Osteoblast (primary cell): Measurements from ENCODE around the gene MYL6B. TPM values are rescaled to one million over a fixed set of nuclear protein-coding genes. Genes with fewer than 3 reads are reported as not detected.
A peak's percentile ranks its signal among the peaks of the same experiment; 100 is the strongest.
"Not testable (repeated sequence)": the region's sequence is repeated elsewhere in the genome, so short reads cannot be mapped to it uniquely, and the experiment has no call there.

Experiments
- DNase-seq: peaks from one replicate; pipeline ENCODE4 v3.0.0; 2011; ENCODE audit warnings: low spot score, mixed read lengths; ENCODE audit not compliant: insufficient read length; ENCODE audit errors: missing footprints
- H2AFZ ChIP-seq: 2 replicates; pipeline ENCODE4 v1.6.0; 2011; ENCODE audit warnings: mild to moderate bottlenecking, low read length
- H3K27ac ChIP-seq: 2 replicates; pipeline ENCODE4 v1.5.1; 2011; ENCODE audit warnings: mild to moderate bottlenecking, low read depth, low read length, moderate library complexity
- H3K27me3 ChIP-seq: 2 replicates; pipeline ENCODE4 v1.6.0; 2012; ENCODE audit warnings: mild to moderate bottlenecking, control low read depth, inconsistent platforms, low read length, moderate library complexity; ENCODE audit not compliant: insufficient read depth
- H3K36me3 ChIP-seq: 2 replicates; pipeline ENCODE4 v1.5.1; 2011; ENCODE audit warnings: mild to moderate bottlenecking, low read length, control low read depth, moderate library complexity; ENCODE audit not compliant: insufficient read depth
- H3K4me1 ChIP-seq: 2 replicates; pipeline ENCODE4 v1.5.1; 2011; ENCODE audit warnings: mild to moderate bottlenecking, low read length, control low read depth, moderate library complexity; ENCODE audit not compliant: insufficient read depth
- H3K4me2 ChIP-seq: 2 replicates; pipeline ENCODE4 v1.6.0; 2011; ENCODE audit warnings: mild to moderate bottlenecking, low read length; ENCODE audit not compliant: insufficient read depth
- H3K4me3 ChIP-seq: fragments of 200-600 bp; sonication (generic); 3 replicates; pipeline ENCODE4 v1.5.1; 2012; ENCODE audit warnings: mild to moderate bottlenecking, low read length, inconsistent platforms; ENCODE audit not compliant: insufficient read depth
- H3K79me2 ChIP-seq: 2 replicates; pipeline ENCODE4 v1.6.0; 2012; ENCODE audit warnings: mild to moderate bottlenecking, low read length, control low read depth, inconsistent platforms; ENCODE audit not compliant: insufficient read depth
- H3K9me3 ChIP-seq: 2 replicates; pipeline ENCODE4 v1.5.1; 2011; ENCODE audit warnings: low read depth, low read length, control low read depth
- H4K20me1 ChIP-seq: 2 replicates; pipeline ENCODE4 v1.6.0; 2012; ENCODE audit warnings: mild to moderate bottlenecking, low read length, control low read depth; ENCODE audit not compliant: insufficient read depth
- total RNA-seq: library from RNA; depleted of rRNA; stranded (reverse); fragments of >200 nt; gene quantifications from 2 replicates; pipeline ENCODE4 v1.2.3, GENCODE V29; 2012
- TF ChIP-seq, protein P1 (sequence below): IDR thresholded peaks from 2 replicates; pipeline ENCODE4 v1.5.1; 2011; ENCODE audit warnings: mild to moderate bottlenecking, low read depth, low read length, moderate library complexity; ENCODE audit errors: extremely low read depth

The MYL6B gene
- total RNA-seq, 1 donor, result 53.9 TPM

DNA sequence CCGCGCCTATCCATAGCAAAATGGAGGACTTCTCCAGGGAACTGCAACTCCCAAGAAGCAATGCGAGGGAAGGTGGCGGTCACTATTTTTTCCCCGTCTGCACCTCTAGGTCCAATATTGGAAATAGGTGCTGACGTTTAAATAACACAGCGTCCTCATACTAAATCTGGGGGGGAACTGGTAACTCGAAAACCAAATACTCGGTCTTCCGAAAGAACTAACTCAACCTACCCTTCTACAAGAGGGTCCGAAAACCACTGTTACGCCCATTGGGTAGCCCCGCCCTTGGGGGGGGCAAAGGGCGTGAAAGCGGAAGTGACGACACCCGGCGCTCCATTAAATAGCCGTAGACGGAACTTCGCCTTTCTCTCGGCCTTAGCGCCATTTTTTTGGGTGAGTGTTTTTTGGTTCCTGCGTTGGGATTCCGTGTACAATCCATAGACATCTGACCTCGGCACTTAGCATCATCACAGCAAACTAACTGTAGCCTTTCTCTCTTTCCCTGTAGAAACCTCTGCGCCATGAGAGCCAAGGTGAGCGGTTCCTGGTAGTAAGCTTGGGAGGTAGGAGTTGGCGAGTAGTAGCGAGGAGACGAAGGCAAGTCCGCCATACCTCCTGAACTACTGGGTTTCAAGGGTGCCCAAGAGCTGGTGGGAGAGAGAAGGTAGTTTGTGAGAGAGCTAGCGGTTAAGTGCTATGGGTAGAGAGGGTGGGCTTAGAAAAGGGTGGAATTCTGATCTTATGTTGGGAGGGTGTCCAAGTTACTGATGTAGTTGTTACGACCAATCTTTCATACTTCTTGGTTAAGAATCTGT is 35.9 kb upstream of the MYL6B start, which contains the start of gene RPL41:
Gene RPL41 (plus strand): TSS at position 367 of the 815 bp plus-strand sequence.
- Histone ChIP-seq H3K4me1 (peaks cover 29% of the 10 kb centered on the region), H2AFZ (peak within 1 kb of the TSS; percentile 93), H3K36me3 (peaks cover 40% of the 10 kb centered on the region), H4K20me1 (peaks cover 16% of the 10 kb centered on the region), H3K27me3 (no peaks in the 10 kb centered on the region), H3K27ac (peak within 1 kb of the TSS; percentile 91), H3K9me3 (no peaks in the 10 kb centered on the region), H3K79me2 (peaks cover 30% of the 10 kb centered on the region), H3K4me3 (peak within 1 kb of the TSS; percentile 85), H3K4me2 (peak within 1 kb of the TSS; percentile 99)
- DNase-seq, result peak; percentile 93
- TF ChIP-seq, protein P1, sequence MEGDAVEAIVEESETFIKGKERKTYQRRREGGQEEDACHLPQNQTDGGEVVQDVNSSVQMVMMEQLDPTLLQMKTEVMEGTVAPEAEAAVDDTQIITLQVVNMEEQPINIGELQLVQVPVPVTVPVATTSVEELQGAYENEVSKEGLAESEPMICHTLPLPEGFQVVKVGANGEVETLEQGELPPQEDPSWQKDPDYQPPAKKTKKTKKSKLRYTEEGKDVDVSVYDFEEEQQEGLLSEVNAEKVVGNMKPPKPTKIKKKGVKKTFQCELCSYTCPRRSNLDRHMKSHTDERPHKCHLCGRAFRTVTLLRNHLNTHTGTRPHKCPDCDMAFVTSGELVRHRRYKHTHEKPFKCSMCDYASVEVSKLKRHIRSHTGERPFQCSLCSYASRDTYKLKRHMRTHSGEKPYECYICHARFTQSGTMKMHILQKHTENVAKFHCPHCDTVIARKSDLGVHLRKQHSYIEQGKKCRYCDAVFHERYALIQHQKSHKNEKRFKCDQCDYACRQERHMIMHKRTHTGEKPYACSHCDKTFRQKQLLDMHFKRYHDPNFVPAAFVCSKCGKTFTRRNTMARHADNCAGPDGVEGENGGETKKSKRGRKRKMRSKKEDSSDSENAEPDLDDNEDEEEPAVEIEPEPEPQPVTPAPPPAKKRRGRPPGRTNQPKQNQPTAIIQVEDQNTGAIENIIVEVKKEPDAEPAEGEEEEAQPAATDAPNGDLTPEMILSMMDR, result no peak

DNA sequence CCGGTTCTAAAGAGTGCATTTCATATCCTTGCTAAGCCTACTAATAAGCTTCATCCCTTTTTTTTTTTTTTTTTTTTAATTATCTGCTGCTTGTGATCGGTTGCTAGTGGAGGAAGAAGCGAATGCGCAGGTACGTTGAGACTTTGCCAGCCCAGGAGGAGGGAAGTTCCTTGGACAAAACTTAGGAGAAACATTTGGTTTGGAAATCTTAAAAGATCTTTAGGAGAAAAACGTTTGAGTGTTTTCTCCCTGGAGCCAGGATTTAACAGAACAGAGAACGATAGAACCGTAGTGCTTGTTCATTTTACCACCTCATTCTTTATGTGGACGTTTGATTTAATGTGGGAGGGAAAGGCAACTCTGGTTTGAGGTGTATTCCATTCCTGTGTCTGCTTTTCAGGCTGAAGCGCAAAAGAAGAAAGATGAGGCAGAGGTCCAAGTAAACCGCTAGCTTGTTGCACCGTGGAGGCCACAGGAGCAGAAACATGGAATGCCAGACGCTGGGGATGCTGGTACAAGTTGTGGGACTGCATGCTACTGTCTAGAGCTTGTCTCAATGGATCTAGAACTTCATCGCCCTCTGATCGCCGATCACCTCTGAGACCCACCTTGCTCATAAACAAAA is 35.2 kb upstream of the MYL6B start:
- Histone ChIP-seq H3K36me3 (peaks cover 33% of the 10 kb centered on the region), H3K27ac (peak overlapping the region; percentile 91), H3K4me3 (peak overlapping the region; percentile 85), H3K79me2 (peaks cover 33% of the 10 kb centered on the region), H4K20me1 (peaks cover 16% of the 10 kb centered on the region), H2AFZ (peak overlapping the region; percentile 93), H3K4me1 (peaks cover 29% of the 10 kb centered on the region), H3K4me2 (peak overlapping the region; percentile 99)
- not testable (repeated sequence) for H3K27me3 ChIP-seq, DNase-seq, H3K9me3 ChIP-seq

DNA sequence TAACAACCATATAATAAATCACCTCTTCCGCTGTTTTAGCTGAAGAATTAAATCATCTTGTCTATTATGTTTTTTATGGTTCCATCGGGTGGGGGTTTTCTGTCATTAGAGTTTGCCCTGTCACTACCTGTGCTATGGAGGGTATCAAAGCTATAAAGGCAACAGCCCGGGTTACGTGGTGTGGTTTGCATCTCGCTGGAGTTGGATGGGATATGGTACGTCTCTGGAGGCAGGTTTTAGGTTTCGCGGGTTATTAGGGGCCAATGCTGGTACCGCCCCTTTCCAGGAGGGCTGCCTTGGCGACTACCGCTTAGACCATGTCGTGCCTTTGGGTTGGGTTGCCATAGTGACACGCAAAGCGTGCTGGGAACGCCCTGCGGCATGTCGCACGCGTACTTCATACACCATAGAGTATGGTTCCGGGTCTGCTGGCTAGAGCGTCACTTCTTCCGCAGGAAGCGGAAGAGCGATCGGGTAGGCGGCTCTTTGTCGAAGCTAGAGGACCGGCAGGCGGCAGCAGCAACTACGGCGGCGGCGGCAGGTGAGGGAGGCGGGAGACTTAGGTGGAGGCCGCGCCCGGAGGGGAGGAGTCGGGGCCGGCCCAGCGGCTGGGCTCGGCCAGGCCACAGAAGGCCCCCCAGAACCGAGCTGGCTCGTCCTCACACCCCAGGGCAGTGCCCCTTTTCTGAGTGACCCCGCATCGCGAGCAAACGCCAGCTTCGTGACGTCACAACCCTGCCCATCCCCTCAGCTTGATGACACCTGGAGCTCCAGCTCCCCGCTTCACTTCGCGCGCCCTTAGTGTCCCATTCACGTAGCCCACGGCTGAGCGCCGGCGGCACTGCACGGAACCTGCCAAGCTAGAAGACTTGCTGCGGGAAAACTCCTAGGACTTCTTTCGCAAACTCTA is 34.4 kb upstream of the MYL6B start, which contains the start of gene ZC3H10:
Gene ZC3H10 (plus strand): TSS at position 489 of the 910 bp plus-strand sequence. CDS start 2,297 bp downstream, outside the sequence.
- H3K79me2 ChIP-seq, result peaks cover 33% of the 10 kb centered on the region
- no peaks in the 10 kb centered on the region for H3K9me3 ChIP-seq
- H3K36me3 ChIP-seq, result peaks cover 27% of the 10 kb centered on the region
- DNase-seq, result peak; percentile 93
- peak within 1 kb of the TSS; percentile 99 for H3K4me2 ChIP-seq
- peak within 1 kb of the TSS; percentile 61 for H2AFZ ChIP-seq
- H3K27me3 ChIP-seq, result no peaks in the 10 kb centered on the region
- TF ChIP-seq, protein P1, result peak; percentile 39
- H3K27ac ChIP-seq, result peak within 1 kb of the TSS; percentile 92
- peak within 1 kb of the TSS; percentile 85 for H3K4me3 ChIP-seq
- peaks cover 16% of the 10 kb centered on the region for H4K20me1 ChIP-seq
- H3K4me1 ChIP-seq, result peaks cover 29% of the 10 kb centered on the region

DNA sequence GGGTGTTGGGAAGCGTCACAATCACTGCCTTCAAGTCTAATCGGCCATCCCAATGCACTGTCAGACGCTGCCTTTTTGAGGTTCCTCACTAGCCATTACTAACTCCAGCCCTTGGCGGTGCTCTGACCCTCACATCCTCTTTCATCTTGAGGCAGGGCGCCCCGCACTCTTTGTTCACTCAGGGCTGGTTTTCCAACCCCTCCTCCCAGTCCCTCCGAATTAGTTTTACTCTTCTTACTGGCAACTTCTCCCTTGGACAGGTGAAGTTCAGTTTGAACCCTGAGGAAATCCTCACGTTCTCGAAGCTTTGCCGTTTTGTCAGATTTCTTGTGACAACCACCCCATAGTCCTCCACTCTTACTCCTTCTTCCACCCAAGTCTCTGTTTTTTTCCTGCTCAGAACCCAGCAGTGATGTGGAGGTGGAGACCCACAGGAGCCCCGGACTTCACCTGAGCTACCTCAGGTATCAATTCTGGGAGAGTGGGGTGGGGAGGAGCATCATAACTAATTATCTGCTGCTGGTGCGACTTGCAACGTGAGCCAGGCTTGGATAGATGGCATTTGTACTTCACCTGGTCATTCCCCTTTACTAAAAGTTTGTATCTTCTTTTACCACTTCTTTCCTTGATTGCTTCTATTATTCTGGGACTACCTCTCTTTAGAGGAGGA is 33.6 kb upstream of the MYL6B start:
- H3K36me3 ChIP-seq, result peaks cover 20% of the 10 kb centered on the region
- peaks cover 35% of the 10 kb centered on the region for H3K79me2 ChIP-seq
- peaks cover 16% of the 10 kb centered on the region for H4K20me1 ChIP-seq
- peak overlapping the region; percentile 61 for H2AFZ ChIP-seq
- H3K4me1 ChIP-seq, result peaks cover 29% of the 10 kb centered on the region
- H3K9me3 ChIP-seq, result no peaks in the 10 kb centered on the region
- H3K4me2 ChIP-seq, result peak overlapping the region; percentile 99
- peak overlapping the region; percentile 92 for H3K27ac ChIP-seq
- H3K27me3 ChIP-seq, result no peaks in the 10 kb centered on the region
- TF ChIP-seq, protein P1, result no peak
- DNase-seq, result no peak
- peak overlapping the region; percentile 85 for H3K4me3 ChIP-seq
